DND-41 (cell line): Measurements from ENCODE around the gene EYA4.

Experiments used
- ATAC-seq: fragments of 200-7000 bp; cut with Tn5 transposase; 3 replicates; pipeline ENCODE4 v1.9.1; 2021; ENCODE audit warnings: low read depth; ENCODE audit not compliant: insufficient read depth
- DNase-seq: peaks from one replicate; pipeline ENCODE4 v3.0.0-alpha.2; 2020
- H2AFZ ChIP-seq: 2 replicates; pipeline ENCODE4 v1.6.0; 2012; ENCODE audit warnings: low read depth, low read length
- H3K27ac ChIP-seq: 2 replicates; pipeline ENCODE4 v1.5.1; 2012; ENCODE audit warnings: low read length, inconsistent platforms
- H3K27me3 ChIP-seq: fragments of 200-600 bp; sonication (generic); 2 replicates; pipeline ENCODE4 v1.6.0; 2012; ENCODE audit warnings: low read length, mild to moderate bottlenecking, inconsistent platforms; ENCODE audit not compliant: insufficient read depth, poor library complexity
- H3K36me3 ChIP-seq: 2 replicates; pipeline ENCODE4 v1.5.1; 2012; ENCODE audit warnings: low read length, inconsistent platforms; ENCODE audit not compliant: insufficient read depth
- H3K4me1 ChIP-seq: 2 replicates; pipeline ENCODE4 v1.5.1; 2012; ENCODE audit warnings: mild to moderate bottlenecking, low read length; ENCODE audit not compliant: insufficient read depth
- H3K4me2 ChIP-seq: 2 replicates; pipeline ENCODE4 v1.6.0; 2012; ENCODE audit warnings: mild to moderate bottlenecking, moderate library complexity, low read length, inconsistent platforms; ENCODE audit not compliant: insufficient read depth
- H3K4me3 ChIP-seq, 2 experiments: fragments of 200-600 bp in 1 of 2; shearing (Covaris generic) in 1 of 2; 2 replicates each; pipeline ENCODE4 v1.5.1; 2012 to 2016; ENCODE audit warnings: inconsistent platforms in 2 of 2, low read length in 2 of 2, mild to moderate bottlenecking in 2 of 2, low read depth in 1 of 2, moderate library complexity in 1 of 2
- H3K79me2 ChIP-seq: 2 replicates; pipeline ENCODE4 v1.6.0; 2012; ENCODE audit warnings: low read length, inconsistent platforms; ENCODE audit not compliant: insufficient read depth
- H3K9ac ChIP-seq: 2 replicates; pipeline ENCODE4 v1.6.0; 2012; ENCODE audit warnings: low read depth, mild to moderate bottlenecking, inconsistent platforms, low read length, moderate library complexity
- H3K9me3 ChIP-seq: 2 replicates; pipeline ENCODE4 v1.5.1; 2012; ENCODE audit warnings: low read length, moderate library complexity, mild to moderate bottlenecking, inconsistent platforms; ENCODE audit not compliant: insufficient read depth, severe bottlenecking
- H4K20me1 ChIP-seq: 2 replicates; pipeline ENCODE4 v1.6.0; 2012; ENCODE audit warnings: low read length; ENCODE audit not compliant: insufficient read depth
- EZH2 ChIP-seq: IDR thresholded peaks from 3 replicates; pipeline ENCODE4 v1.6.1; 2012; ENCODE audit warnings: borderline replicate concordance, low read depth, mild to moderate bottlenecking, moderate library complexity, low read length, inconsistent platforms; ENCODE audit not compliant: severe bottlenecking
- TF ChIP-seq, protein P1 (sequence below): IDR thresholded peaks from 2 replicates; pipeline ENCODE4 v1.5.1; 2012; ENCODE audit warnings: borderline replicate concordance, low read length, moderate library complexity, mild to moderate bottlenecking; ENCODE audit not compliant: poor library complexity, severe bottlenecking; ENCODE audit errors: extremely low read depth

EYA4 gene

GRCh38 chr6:133392641-133393040 lies 151.5 kb downstream of the EYA4 start:
- TF ChIP-seq EZH2: no peak
- TF ChIP-seq, protein P1, sequence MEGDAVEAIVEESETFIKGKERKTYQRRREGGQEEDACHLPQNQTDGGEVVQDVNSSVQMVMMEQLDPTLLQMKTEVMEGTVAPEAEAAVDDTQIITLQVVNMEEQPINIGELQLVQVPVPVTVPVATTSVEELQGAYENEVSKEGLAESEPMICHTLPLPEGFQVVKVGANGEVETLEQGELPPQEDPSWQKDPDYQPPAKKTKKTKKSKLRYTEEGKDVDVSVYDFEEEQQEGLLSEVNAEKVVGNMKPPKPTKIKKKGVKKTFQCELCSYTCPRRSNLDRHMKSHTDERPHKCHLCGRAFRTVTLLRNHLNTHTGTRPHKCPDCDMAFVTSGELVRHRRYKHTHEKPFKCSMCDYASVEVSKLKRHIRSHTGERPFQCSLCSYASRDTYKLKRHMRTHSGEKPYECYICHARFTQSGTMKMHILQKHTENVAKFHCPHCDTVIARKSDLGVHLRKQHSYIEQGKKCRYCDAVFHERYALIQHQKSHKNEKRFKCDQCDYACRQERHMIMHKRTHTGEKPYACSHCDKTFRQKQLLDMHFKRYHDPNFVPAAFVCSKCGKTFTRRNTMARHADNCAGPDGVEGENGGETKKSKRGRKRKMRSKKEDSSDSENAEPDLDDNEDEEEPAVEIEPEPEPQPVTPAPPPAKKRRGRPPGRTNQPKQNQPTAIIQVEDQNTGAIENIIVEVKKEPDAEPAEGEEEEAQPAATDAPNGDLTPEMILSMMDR: no peak
- Histone ChIP-seq H3K4me3 (no peak overlapping the region), H3K4me2 (no peak overlapping the region), H3K4me1 (no peaks in the 10 kb centered on the region), H3K79me2 (no peaks in the 10 kb centered on the region), H3K9me3 (no peaks in the 10 kb centered on the region), H4K20me1 (no peaks in the 10 kb centered on the region), H3K27ac (no peak overlapping the region), H2AFZ (no peak overlapping the region), H3K27me3 (no peaks in the 10 kb centered on the region), H3K36me3 (no peaks in the 10 kb centered on the region), H3K9ac (no peak overlapping the region)
- no peak for DNase-seq
- no peak for ATAC-seq

DNA sequence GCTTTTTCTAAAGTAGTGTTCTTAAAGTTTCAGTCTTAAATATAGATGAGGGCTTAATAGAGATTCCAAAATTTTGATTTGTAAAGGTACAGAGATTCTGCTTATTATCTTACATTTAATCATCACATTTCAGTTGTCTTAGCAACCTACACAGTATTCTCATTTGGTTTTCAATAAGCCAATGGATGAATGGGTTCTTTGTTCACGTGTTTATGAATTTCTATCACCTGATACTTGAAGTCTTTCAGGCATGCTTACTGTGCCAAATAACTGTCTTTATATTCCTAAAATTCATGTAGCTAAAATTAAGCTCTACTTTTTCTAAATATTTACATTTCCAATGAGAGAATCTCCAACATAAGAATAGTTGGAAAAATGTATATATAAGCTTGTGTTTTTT lies 152.7 kb downstream of the EYA4 start:
- no peaks in the 10 kb centered on the region for H3K79me2 ChIP-seq
- H3K27me3 ChIP-seq: no peaks in the 10 kb centered on the region
- no peaks in the 10 kb centered on the region for H3K4me1 ChIP-seq
- no peaks in the 10 kb centered on the region for H3K36me3 ChIP-seq
- H3K4me2 ChIP-seq: no peak overlapping the region
- no peak overlapping the region for H3K4me3 ChIP-seq
- DNase-seq (no peak), ATAC-seq (no peak)
- no peak overlapping the region for H2AFZ ChIP-seq
- H3K9ac ChIP-seq: no peak overlapping the region
- TF ChIP-seq, protein P1: no peak
- no peak for TF ChIP-seq EZH2
- H3K27ac ChIP-seq: no peak overlapping the region
- no peaks in the 10 kb centered on the region for H3K9me3 ChIP-seq
- no peaks in the 10 kb centered on the region for H4K20me1 ChIP-seq

DNA sequence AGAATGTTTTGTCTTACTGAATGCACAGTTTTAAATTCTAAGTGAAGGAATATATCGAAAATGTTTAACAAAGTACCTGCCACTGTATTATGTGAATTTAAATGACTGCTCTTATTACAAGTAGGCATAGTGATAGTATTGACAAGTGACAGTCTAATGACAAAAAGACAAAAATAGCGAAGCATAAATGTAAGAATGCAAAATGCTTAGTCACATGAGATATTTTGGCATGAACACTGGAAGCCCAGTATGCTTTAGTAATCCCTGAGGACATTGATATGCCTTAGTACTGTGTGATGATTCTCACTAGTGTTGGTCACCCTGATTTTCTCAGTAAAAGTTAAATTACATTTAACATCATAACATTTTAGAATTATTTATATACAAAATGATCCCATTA lies 153.5 kb downstream of the EYA4 start:
- no peak overlapping the region for H2AFZ ChIP-seq
- no peak overlapping the region for H3K4me2 ChIP-seq
- no peaks in the 10 kb centered on the region for H3K9me3 ChIP-seq
- H3K27me3 ChIP-seq: no peaks in the 10 kb centered on the region
- DNase-seq (no peak), ATAC-seq (no peak)
- no peaks in the 10 kb centered on the region for H3K4me1 ChIP-seq
- no peaks in the 10 kb centered on the region for H4K20me1 ChIP-seq
- no peak for TF ChIP-seq EZH2
- TF ChIP-seq, protein P1: no peak
- H3K79me2 ChIP-seq: no peaks in the 10 kb centered on the region
- no peaks in the 10 kb centered on the region for H3K36me3 ChIP-seq
- H3K9ac ChIP-seq: no peak overlapping the region
- H3K4me3 ChIP-seq: no peak overlapping the region
- H3K27ac ChIP-seq: no peak overlapping the region

GRCh38 chr6:133396233-133396983 lies 155.3 kb downstream of the EYA4 start:
- DNase-seq (no peak), ATAC-seq (no peak)

More at GRCh38 chr6:133396233-133396983, 155.3 kb downstream of the EYA4 start:
- no peak overlapping the region for H3K27ac ChIP-seq
- no peak overlapping the region for H3K9ac ChIP-seq
- H3K27me3 ChIP-seq: no peaks in the 10 kb centered on the region
- no peak for TF ChIP-seq EZH2
- TF ChIP-seq, protein P1: no peak
- no peaks in the 10 kb centered on the region for H3K4me1 ChIP-seq
- H4K20me1 ChIP-seq: no peaks in the 10 kb centered on the region
- H3K79me2 ChIP-seq: no peaks in the 10 kb centered on the region
- no peak overlapping the region for H3K4me2 ChIP-seq
- H3K36me3 ChIP-seq: no peaks in the 10 kb centered on the region
- no peaks in the 10 kb centered on the region for H3K9me3 ChIP-seq
- H2AFZ ChIP-seq: no peak overlapping the region
- H3K4me3 ChIP-seq: no peak overlapping the region
